SU-DHL-6 (cell line): ENCODE measurements around the gene MINPP1.

Experiments
- H2AFZ ChIP-seq: fragments of 200-600 bp; sonication (generic); 2 replicates; pipeline ENCODE4 v1.6.1; 2014; ENCODE audit warnings: low read depth, mild to moderate bottlenecking, moderate library complexity, mixed read lengths, antibody characterized with exemption, low read length; ENCODE audit not compliant: severe bottlenecking
- H3F3A ChIP-seq: fragments of 200-600 bp; shearing (Covaris generic); 2 replicates; pipeline ENCODE4 v1.6.0; 2016; ENCODE audit warnings: antibody characterized with exemption, mild to moderate bottlenecking; ENCODE audit not compliant: insufficient read depth
- H3K27ac ChIP-seq: fragments of 200-600 bp; sonication (generic); 2 replicates; pipeline ENCODE4 v1.5.1; 2016; ENCODE audit warnings: low read depth, mild to moderate bottlenecking, low read length, moderate library complexity, mixed read lengths
- H3K27me3 ChIP-seq: fragments of 200-600 bp; sonication (generic), shearing (Covaris generic); 2 replicates; pipeline ENCODE4 v1.6.0; 2014; ENCODE audit warnings: mild to moderate bottlenecking, low read length
- H3K36me3 ChIP-seq: fragments of 200-600 bp; sonication (generic); 2 replicates; pipeline ENCODE4 v1.6.1; 2014; ENCODE audit warnings: mild to moderate bottlenecking, low read length, mixed read lengths
- H3K4me2 ChIP-seq: fragments of 300-600, 200-600 bp; shearing (Covaris generic), sonication (generic); 2 replicates; pipeline ENCODE4 v1.6.0; 2014; ENCODE audit warnings: low read length, low read depth, mild to moderate bottlenecking; ENCODE audit not compliant: poor library complexity, severe bottlenecking
- H3K4me3 ChIP-seq: fragments of 200-600 bp; sonication (generic); 2 replicates; pipeline ENCODE4 v1.5.1; 2014; ENCODE audit warnings: antibody characterized with exemption, low read length, mild to moderate bottlenecking, mixed read lengths; ENCODE audit not compliant: insufficient read depth, poor library complexity, severe bottlenecking
- H3K79me2 ChIP-seq: fragments of 200-600 bp; sonication (generic); 2 replicates; pipeline ENCODE4 v1.6.1; 2014; ENCODE audit warnings: mild to moderate bottlenecking, low read length, moderate library complexity; ENCODE audit not compliant: insufficient read depth
- H3K9ac ChIP-seq: fragments of 200-600 bp; sonication (generic); 2 replicates; pipeline ENCODE4 v1.7.0; 2014; ENCODE audit warnings: mild to moderate bottlenecking, low read length
- H3K9me2 ChIP-seq: fragments of 200-600 bp; sonication (generic); replicated peaks from 2 replicates; pipeline ENCODE4 v1.6.1; 2014; ENCODE audit warnings: low read length; ENCODE audit not compliant: insufficient read depth
- H3K9me3 ChIP-seq: fragments of 200-600 bp; sonication (generic); 2 replicates; pipeline ENCODE4 v1.6.1; 2014; ENCODE audit warnings: low read length, mixed read lengths; ENCODE audit not compliant: insufficient read depth
- H4K20me1 ChIP-seq: fragments of 200-600 bp; sonication (generic); 2 replicates; pipeline ENCODE4 v1.6.1; 2014; ENCODE audit warnings: low read depth, mild to moderate bottlenecking, antibody characterized with exemption, low read length, moderate library complexity, mixed read lengths
- EZH2phosphoT487 ChIP-seq: fragments of 200-600 bp; sonication (generic), shearing (Covaris generic); conservative IDR thresholded peaks from 2 replicates; pipeline ENCODE4 v1.6.1; 2018; ENCODE audit warnings: mild to moderate bottlenecking, antibody characterized with exemption, low read length, moderate library complexity, mixed read lengths
- TF ChIP-seq, protein P1 (sequence below): fragments of 200-600 bp; sonication (generic); IDR thresholded peaks from one replicate; pipeline ENCODE4 v1.5.1; 2017; ENCODE audit warnings: antibody characterized with exemption, mild to moderate bottlenecking, low read length, moderate library complexity; ENCODE audit not compliant: insufficient read depth, poor library complexity, severe bottlenecking

Gene MINPP1

DNA sequence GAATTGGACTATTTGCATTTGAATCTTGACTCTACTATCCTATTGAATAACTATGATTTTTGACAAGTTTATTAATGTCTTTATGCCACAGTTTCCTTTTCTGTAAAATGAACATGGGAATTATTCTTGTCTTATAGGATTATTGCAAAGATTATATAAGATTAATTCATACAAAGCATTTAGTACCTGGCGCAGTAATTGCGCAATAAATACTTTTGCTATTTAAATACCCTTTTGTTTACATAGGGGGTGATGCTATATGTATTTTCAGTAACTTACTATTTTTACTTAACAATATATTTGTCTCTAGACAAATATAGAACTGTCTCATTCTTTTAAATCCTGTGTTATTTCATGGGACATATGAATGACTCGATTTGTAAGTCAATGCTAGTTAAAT is 5.3 kb downstream of the MINPP1 start:
- TF ChIP-seq, protein P1, sequence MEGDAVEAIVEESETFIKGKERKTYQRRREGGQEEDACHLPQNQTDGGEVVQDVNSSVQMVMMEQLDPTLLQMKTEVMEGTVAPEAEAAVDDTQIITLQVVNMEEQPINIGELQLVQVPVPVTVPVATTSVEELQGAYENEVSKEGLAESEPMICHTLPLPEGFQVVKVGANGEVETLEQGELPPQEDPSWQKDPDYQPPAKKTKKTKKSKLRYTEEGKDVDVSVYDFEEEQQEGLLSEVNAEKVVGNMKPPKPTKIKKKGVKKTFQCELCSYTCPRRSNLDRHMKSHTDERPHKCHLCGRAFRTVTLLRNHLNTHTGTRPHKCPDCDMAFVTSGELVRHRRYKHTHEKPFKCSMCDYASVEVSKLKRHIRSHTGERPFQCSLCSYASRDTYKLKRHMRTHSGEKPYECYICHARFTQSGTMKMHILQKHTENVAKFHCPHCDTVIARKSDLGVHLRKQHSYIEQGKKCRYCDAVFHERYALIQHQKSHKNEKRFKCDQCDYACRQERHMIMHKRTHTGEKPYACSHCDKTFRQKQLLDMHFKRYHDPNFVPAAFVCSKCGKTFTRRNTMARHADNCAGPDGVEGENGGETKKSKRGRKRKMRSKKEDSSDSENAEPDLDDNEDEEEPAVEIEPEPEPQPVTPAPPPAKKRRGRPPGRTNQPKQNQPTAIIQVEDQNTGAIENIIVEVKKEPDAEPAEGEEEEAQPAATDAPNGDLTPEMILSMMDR: no peak
- no peak for TF ChIP-seq EZH2phosphoT487
- no peaks in the 10 kb centered on the region for H4K20me1 ChIP-seq
- no peak overlapping the region for H3K27ac ChIP-seq
- no peak overlapping the region for H3K4me2 ChIP-seq
- H3K79me2 ChIP-seq: peaks cover 12% of the 10 kb centered on the region; the same call in 1 of the 2 replicates
- no peaks in the 10 kb centered on the region for H3K9me3 ChIP-seq
- H3K9me2 ChIP-seq: no peaks in the 10 kb centered on the region
- no peak overlapping the region for H3K4me3 ChIP-seq
- H3K36me3 ChIP-seq: peaks cover 3% of the 10 kb centered on the region; the same call in 1 of the 2 replicates
- H3K9ac ChIP-seq: no peak overlapping the region
- peaks cover 3% of the 10 kb centered on the region; the same call in 1 of the 2 replicates for H3F3A ChIP-seq
- H2AFZ ChIP-seq: no peak overlapping the region
- no peaks in the 10 kb centered on the region for H3K27me3 ChIP-seq

GRCh38 chr10:87511526-87511925 is 6.8 kb downstream of the MINPP1 start:
- Histone ChIP-seq H3K4me3 (no peak overlapping the region), H2AFZ (no peak overlapping the region), H3K79me2 (peaks cover under 1% of the 10 kb centered on the region; the same call in 1 of the 2 replicates), H3K9me3 (no peaks in the 10 kb centered on the region), H3K36me3 (peaks cover 3% of the 10 kb centered on the region; the same call in 1 of the 2 replicates), H3K27ac (no peak overlapping the region), H4K20me1 (no peaks in the 10 kb centered on the region), H3F3A (peaks cover 3% of the 10 kb centered on the region; the same call in 1 of the 2 replicates), H3K4me2 (no peak overlapping the region), H3K9me2 (no peaks in the 10 kb centered on the region), H3K9ac (no peak overlapping the region), H3K27me3 (no peaks in the 10 kb centered on the region)
- TF ChIP-seq EZH2phosphoT487: no peak
- TF ChIP-seq, protein P1: no peak

DNA sequence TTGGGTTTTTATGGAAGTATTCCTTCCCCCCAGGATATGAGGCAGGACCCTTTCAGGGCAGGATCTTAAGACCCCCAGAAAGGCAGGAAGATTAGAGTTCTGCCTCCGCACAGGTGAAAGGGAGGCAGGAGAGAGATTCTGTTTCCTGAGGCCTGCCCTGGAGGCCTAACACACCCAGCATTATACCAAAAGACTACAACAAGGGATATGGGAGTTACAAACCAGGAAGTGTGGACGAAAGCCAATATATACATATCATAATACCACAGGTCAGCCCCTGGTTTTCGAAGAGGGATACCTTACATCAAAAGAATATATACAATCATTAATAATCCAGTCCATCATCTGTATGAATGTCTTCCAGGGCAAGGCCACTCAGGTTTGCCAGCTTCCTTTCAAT is 14.2 kb downstream of the MINPP1 start:
- H3K27me3 ChIP-seq: no peaks in the 10 kb centered on the region
- no peaks in the 10 kb centered on the region for H3K9me2 ChIP-seq
- no peak overlapping the region for H3K4me3 ChIP-seq
- no peaks in the 10 kb centered on the region for H3F3A ChIP-seq
- peaks cover 16% of the 10 kb centered on the region for H3K36me3 ChIP-seq
- no peak overlapping the region for H3K9ac ChIP-seq
- H3K9me3 ChIP-seq: no peaks in the 10 kb centered on the region
- TF ChIP-seq, protein P1: no peak
- no peak for TF ChIP-seq EZH2phosphoT487
- H2AFZ ChIP-seq: no peak overlapping the region
- H3K79me2 ChIP-seq: no peaks in the 10 kb centered on the region
- H4K20me1 ChIP-seq: no peaks in the 10 kb centered on the region
- H3K27ac ChIP-seq: no peak overlapping the region
- H3K4me2 ChIP-seq: no peak overlapping the region
